ENCODE results near the gene RFNG.

Gene RFNG

DNA sequence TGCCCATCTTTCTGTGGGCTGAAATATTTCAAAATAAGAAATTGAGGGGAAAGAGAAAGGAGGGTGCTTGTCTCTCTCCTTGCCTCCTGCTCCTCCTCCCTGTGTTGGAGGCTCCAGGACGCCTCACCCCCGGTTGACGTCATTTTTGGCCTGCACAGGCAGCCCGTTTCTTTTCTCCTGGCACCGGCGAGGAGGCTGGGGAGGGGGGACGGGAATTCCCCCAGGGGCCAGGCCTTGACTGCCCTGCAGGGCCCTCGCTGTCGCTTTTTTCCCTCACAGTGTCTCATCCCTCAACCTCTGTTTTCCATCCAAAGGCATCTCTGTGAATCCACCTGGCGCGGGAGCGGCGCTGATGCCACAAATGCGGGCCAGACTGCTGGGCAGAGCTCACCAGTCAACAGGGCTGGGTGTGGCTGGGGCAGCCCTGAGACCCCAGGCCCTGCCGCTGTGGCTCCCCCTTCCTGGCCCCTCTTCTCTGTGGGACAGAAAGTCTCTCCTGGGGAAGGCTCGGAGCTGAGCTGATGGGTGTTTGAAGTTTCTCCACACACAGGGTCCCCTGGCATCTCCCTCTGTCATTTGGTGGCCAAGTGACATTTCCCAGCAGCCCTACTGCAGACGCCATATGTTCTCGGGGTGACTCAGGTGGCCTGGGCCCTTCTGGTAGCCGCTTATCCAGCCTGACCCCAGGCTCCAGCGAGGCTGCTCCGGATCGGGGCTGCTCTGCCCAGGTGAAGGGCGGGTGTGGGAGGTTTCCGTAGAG, 45.0 kb downstream of the RFNG start:
- no peak for DNase-seq (ENCODE audit: low read depth)
- TF ChIP-seq, protein P1, sequence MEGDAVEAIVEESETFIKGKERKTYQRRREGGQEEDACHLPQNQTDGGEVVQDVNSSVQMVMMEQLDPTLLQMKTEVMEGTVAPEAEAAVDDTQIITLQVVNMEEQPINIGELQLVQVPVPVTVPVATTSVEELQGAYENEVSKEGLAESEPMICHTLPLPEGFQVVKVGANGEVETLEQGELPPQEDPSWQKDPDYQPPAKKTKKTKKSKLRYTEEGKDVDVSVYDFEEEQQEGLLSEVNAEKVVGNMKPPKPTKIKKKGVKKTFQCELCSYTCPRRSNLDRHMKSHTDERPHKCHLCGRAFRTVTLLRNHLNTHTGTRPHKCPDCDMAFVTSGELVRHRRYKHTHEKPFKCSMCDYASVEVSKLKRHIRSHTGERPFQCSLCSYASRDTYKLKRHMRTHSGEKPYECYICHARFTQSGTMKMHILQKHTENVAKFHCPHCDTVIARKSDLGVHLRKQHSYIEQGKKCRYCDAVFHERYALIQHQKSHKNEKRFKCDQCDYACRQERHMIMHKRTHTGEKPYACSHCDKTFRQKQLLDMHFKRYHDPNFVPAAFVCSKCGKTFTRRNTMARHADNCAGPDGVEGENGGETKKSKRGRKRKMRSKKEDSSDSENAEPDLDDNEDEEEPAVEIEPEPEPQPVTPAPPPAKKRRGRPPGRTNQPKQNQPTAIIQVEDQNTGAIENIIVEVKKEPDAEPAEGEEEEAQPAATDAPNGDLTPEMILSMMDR (conservative IDR thresholded peaks at IDR 0.05; ENCODE audit: low read depth, low read length), result no peak
- H3K4me3 ChIP-seq (ENCODE audit: low read depth, low read length), result no peak overlapping the region

DNA sequence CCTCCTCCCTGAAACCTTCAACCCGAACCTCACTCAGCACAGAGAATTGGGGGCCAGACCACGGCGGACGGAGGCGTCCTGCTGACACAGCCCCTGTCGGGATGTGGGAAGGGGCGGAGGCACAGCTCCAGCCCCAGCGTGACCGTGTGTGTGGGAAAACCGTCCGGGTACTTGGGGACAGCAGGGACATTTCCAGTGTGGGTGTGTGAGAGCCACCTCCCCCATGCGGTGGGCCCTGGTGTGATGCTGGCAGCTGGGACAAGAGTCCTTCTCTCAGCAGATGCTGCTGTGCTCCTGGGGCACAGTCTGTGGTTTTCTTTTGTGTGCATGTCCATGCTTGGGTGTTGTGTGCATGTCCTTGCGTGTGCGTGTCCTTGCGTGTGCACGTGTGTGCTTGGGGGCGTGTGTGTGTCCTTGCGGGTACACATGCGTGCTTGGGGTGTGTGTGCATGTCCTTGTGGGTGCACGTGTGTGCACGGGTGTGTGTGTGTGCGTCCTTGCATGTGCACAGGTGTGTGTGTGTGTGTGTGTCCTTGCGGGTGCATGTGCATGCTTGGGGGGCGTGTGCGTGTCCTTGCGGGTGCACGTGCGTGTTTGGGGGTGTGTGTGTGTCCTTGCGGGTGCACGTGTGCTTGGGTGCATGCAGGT, 45.8 kb downstream of the RFNG start:
- H3K4me3 ChIP-seq (ENCODE audit: low read depth, low read length), result no peak overlapping the region
- no peak for DNase-seq (ENCODE audit: low read depth)
- TF ChIP-seq, protein P1 (conservative IDR thresholded peaks at IDR 0.05; ENCODE audit: low read depth, low read length), result no peak

DNA sequence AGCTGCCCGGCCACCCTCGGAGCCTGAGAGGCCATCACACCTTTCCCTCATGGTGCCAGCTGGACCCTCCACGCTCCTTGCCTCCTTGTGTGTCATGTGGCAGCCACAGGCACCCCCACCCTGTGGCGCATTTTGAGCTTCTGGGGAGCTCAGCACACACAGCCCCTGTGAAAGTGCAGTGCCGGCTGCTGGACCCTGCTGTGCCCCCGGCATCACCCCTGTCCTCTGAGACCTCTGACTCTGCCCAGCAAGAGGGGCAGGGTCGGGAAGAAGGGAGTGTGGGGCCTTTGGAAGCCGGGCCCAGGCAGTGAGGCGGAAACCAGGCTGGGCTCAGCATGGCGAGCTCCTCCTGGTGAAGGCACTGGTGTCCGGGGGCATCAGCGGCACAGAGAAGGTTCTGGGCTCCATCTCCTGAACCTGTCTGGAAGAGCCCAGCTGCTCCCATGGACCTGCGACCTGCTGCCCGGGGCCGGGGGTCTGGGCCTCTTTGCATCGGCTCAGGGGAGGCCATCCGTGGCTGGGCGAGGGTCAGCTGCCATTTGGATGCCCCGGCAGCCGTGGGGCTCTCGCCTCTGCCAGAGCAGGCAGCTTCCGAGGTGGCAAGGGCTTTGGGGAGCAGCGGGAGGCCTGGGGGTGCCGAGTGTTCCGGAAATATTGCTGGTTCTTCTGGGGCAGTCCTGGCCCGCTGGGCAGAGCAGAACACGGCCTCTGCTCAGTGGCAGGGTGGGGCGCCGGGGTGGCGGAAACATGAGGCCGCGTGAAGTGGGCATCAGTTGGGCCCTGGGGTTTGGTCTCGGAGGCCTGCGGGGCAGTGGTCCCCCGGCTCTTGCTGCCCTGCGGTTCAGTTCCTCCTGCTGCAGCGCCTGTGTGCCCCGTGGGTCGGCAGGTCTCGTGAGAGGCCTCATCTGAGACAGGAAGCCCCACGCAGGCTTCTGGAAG, 46.8 kb downstream of the RFNG start:
- H3K4me3 ChIP-seq (ENCODE audit: low read depth, low read length), result no peak overlapping the region
- TF ChIP-seq, protein P1 (conservative IDR thresholded peaks at IDR 0.05; ENCODE audit: low read depth, low read length), result no peak
- DNase-seq (ENCODE audit: low read depth), result no peak

DNA sequence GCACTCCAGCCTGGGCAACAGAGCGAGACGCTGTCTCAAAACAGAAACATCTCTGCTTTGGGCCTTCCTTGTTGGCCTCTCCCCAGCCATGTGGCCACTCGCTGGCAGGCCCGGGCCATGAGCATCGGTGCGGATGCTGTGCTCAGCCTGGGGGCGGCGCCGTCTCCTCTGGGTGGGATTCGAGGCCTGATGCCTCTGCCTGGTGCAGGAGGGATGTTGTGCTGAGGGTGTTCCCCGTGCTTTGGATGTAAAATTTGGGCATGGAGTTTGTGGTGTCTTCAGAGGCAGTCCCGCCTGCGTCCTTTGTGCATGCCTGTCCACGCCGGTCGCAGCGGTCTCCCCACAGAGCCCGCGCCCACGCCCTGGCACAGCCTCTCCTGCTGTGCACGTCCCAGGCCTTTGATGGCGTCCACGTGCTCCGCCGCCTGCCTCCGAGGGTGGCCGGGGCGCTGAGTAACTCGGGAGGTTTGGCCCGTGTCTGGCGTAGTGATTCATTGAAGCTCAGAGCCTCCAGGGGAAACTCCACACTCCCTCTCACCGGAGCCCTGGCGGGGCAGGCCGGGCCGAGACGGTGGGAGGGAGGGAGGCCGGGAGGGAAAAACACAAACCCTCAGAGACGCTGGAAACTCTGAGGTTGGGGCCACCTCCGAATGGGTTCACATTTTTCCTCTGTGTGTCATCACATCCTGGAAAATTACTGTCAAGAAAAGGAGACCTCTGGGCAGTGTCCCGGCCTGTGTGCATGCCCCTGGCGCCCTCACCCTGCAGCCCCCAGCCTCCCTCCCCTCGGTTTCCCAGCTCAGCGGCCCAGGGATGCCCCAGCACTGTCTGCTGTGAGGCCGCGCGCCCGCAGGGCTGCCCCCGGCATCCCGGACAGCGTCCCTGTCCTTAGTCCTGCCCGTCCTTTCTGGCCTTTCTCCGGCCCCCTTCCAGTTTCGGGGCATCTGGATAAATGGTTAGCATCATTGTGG, 47.9 kb downstream of the RFNG start:
- peak; percentile 93 for DNase-seq (ENCODE audit: low read depth)
- no peak overlapping the region for H3K4me3 ChIP-seq (ENCODE audit: low read depth, low read length)
- TF ChIP-seq, protein P1 (conservative IDR thresholded peaks at IDR 0.05; ENCODE audit: low read depth, low read length), result no peak

DNA sequence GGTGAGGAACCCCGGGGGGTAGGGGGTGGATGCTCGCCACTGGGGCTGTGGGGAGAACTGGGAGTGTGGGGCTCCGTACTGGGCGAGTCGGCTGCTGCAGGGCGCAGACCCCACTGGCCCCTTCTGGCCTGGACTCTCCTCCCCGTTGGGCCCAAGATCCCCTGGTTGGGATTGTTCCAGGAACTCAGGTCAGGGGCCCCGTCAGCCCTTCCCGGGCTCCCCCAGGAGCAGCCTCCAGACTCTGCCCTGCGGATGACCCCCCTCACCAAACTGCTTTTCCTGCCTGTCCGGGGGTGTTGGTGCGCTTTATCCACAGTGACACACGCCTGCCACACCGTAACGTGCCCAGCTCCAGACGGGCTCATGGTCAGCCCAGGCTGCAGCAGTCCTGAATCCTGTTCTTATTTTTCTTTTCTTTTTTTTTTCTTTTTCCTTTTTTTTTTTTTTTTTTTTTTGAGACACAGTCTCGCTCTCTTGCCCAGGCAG, 50.0 kb downstream of the RFNG start:
- TF ChIP-seq, protein P1 (conservative IDR thresholded peaks at IDR 0.05; ENCODE audit: low read depth, low read length), result no peak
- DNase-seq (ENCODE audit: low read depth), result no peak
- no peak overlapping the region for H3K4me3 ChIP-seq (ENCODE audit: low read depth, low read length)
